Suppressor macrophage treated with lipopolysaccharide for 1 hour (primary cell): ENCODE data around the gene NOTCH4.

ENCODE experiments used
- DNase-seq, 3 donors: peaks; one replicate each; pipeline ENCODE4 v3.0.0-alpha.2; 2020 to 2022

NOTCH4 gene

DNA sequence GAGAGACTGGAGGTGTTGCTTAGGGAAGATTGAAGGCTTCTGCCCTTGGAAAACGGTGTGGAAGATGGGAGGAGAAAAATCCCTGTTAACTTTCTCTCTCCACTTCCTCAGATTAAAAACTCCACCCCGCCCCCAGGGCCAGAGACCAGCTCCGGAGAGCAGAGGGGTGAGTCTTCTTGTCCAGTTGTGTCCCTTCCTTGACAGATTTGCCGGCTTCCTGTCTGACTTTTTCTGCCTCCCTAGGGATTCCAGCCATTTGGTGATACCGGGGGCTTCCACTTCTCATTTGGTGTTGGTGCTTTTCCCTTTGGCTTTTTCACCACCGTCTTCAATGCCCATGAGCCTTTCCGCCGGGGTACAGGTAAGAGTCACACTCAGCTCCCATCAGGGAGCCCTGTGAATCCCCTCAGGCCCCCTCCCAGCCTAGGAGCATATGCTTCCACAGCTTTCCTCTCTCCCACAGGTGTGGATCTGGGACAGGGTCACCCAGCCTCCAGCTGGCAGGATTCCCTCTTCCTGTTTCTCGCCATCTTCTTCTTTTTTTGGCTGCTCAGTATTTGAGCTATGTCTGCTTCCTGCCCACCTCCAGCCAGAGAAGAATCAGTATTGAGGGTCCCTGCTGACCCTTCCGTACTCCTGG lies 44.0 kb downstream of the NOTCH4 start:
- DNase-seq, result no peak

DNA sequence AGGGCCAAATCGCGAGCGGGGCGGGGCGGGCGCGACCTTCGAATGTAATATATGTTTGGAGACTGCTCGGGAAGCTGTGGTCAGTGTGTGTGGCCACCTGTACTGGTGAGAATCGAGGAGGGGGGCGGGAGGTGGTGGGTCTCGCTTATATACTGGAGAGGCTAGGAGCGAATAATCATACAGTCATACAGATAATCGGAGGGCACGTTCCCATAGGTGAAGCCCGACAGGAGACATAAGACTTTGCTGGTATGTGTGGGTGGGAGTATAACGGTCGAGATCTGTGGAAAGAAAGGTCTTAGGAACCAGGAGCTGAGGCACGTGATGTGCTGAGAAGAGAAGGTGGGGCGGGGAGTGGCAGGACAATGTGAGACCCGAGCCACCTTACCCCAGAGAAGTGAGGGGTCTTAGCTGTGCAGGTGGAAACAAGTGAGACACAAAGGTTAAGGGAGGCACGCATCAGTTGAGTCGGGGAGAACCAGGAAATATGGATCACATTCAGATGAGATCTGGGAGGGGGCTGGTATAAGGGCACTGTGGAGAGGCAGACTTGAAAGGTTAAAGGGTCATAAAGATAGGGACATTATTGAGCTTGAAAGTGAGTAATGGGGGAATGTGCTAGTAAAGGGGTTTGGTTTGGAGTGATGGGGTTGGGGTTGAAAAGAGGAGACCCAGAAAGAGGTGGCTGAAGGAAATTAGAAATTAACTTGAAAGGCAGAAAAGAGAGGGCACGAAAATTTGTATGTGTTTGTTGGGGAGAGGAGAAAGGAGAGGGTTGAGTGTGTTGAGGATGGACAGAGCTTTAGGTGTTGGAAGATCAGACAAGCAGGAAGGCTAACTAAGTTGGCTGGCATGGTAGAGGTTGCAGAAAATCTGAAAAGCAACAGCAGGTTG lies 45.1 kb downstream of the NOTCH4 start:
- DNase-seq, result no peak

DNA sequence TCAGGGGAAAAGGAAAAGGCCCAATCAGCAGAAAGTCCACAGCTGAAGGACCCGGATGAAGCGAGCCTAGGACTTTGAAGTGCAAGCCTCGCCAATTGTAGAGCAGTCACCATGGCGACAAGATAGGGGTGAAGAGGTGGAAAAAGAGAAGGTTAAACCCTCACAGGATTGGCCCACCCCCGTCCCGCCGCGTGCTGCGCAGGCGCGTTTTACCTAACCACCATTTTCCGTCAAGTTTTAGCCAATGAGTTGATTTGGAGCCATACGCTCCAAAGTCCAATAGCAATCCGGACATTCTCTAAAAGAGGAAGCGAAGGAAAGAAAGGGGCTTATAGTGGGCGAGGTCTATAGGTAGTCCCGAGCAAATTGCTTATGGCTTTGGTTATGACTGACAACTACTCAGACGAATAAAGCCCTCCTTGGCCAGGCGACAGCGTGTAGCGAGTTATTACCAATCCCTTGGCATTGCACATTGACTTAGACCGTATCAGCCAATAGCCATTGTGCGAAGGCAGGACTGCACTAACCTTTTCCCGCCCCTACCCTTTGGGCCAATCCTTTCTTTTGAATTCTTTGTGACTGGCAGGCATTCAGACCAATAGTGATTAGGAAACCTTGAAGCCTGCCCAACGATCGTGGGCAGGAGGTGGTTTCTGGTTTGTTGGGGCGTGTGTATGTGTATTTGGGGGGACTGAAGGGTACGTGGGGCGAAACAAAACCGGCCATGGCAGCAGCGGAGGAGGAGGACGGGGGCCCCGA lies 45.9 kb downstream of the NOTCH4 start, which contains the start of gene RNF5:
TSS of gene RNF5 (plus strand) at position 618 of the 759 bp plus-strand sequence. CDS start at position 725, 107 bp downstream.
- DNase-seq, result peak; percentile 98 to 100 (median 99)

GRCh38 chr6:32177183-32177787 lies 46.6 kb downstream of the NOTCH4 start:
- DNase-seq, result peak in 1 of 3 donors; percentile 55

DNA sequence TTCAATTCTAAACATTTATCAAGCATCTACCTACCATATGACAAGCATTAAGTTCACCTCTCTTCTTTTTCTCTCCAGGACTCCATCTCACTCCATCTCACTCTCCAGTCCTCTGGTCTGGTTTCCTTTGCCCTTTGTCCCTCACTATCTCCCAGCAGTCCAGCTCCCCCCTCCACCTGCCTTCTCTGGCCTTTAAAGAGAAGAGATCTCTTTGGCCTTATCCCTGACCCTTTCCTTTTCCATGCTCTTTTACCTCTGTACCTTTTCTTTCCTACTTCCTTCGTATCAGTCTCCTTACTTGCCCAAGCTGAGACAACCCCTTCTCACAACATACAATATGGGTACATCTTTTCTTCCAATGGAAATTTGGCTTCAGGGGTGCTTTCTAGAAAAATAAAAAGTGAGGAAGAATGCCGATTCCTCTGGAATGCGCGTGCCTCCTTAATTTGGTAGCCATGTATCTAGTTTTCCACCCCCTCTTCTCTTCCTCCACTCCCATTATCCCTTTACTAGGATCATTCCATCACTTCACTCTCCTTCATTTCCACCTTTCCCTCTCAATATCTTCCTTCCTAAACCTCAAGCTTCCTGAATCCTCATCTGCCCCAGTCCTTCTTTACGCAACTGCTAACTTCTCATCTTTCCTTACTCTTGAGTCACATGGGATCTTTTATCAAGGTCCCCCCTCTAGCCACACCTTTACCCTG lies 47.2 kb downstream of the NOTCH4 start:
- peak in 1 of 3 donors; percentile 29 for DNase-seq

DNA sequence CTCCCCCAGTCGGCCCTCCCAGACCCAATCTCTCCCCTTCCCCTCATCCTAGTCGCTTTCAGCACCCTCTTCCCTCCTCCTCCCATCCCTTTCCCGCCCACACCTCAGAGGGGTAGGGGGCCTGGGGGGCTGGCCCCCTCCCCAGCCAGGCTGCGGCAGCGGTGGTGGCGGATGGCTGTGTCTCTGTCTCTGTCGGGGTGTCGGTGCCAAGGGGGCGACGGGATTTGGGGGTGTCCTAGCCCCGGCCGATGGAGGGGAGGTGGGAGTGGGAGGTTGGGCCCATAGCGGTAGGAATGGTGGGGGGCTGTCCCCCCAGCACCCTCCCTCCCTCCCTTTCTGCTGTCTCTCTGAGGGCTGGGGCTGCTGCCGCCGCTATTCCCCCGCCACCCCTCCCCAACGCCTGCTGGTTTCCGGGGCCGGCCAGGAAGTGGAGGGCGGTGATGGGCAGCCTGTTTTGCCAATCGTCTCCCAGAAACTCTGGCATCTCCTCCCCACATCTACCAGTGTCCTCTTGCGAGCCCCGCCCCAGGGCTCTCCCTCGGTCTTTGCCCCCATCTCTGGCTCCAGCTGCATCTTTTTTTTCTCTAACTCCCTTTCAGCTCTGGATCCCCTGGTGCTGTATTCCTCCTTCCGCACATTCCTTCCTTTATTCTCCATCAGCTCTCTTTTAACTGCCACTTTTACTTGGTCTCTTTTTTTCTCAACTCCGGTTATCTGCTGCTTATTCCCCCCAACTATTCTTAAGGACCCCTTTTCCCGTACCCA lies 48.0 kb downstream of the NOTCH4 start, which contains the start of gene AGPAT1:
TSS of gene AGPAT1 (minus strand) at position 374 of the 765 bp plus-strand sequence. CDS start 4,588 bp downstream, outside the sequence.
- DNase-seq, result peak; percentile 94 to 97 (median 95)

DNA sequence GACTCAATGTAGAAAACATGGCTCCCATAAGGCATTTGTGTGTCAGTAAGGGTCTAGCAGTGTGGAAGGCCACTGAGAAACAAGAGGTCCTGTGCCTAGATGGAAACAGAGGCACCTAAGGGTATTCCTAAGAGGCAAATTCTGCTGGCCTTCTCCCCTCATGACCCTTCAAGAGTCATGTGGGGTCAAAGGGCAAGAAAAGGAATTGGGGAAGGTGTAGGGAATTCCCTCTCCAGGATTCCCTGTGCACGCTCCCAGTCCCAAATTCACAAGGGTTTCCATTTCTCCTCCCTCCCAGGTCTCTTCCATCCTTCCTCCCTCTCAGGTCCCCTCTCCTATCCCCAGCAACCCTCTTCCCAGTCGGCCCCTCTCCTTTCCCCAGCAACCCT lies 48.6 kb downstream of the NOTCH4 start:
- no peak for DNase-seq

DNA sequence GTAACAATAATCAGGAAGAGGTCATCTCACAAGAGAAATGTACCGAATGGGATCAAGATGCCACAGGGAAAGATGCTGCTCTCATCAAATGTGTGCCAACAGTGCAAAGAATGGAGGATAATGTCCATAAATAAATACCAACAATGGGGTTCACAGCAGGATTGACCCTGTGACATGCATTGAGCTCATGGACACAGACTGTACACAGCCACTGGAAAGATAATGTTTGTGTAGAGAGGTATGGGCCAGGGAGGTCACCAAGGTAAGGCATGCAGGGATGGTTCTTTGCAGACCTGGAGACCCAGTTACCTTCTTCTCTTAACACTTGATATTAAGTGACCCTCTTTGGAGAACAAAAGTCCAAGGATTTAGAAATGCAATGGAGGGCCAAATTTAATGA lies 49.5 kb downstream of the NOTCH4 start:
- DNase-seq, result no peak

DNA sequence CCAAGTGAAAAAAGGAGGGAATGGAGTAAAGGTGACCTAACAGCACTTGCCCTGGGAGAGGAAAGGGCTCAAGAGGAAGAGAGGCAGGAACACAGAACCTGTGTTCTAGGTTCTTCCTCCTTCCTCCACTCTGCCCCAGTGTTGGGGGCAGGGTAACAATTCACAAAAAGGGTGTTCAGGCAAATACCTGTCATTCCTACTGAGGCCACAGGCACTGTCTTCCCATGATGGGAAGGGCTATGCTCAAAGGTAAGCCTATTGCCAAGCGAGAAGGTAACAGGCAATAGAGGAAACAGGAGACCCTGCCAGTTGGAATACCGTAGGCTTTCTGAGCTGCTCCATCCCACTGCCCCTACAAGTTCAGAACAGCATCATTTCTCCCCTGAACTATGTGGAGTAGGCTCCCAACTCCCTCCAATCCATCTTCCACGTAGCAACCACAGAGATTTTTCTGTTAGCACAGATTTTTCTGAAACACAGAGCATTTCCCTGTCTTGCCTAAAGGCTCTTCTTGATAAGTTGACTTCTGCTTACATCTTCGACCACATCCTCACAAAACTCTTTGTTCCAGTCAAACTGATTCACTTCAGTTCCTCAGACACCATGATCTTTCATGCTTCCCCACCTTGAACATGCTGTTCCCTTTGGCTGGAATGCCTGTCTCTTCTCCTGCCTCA lies 50.7 kb downstream of the NOTCH4 start:
- no peak for DNase-seq

DNA sequence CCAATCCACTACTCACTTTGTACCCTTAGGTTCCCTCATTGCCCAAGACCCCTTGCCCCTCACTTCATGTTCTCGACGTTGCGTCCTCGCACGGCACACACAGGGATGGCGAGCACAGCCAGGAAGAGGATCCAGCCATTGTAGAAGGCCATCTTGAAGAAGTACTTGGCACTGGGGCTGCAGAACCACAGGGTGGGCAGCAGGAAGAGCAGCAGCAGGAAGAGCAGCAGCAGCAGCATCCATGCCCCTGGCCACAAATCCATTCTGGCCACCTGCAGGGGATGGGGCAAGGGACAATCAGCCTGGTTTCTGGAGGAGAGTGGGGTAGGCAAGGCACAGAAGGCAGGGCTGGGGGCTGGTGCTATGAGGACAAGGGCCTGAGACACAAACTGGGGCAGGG lies 52.6 kb downstream of the NOTCH4 start:
- DNase-seq, result no peak

- no peak for DNase-seq
Measured at GRCh38 chr6:32170294-32170693, 53.6 kb downstream of the NOTCH4 start.

DNA sequence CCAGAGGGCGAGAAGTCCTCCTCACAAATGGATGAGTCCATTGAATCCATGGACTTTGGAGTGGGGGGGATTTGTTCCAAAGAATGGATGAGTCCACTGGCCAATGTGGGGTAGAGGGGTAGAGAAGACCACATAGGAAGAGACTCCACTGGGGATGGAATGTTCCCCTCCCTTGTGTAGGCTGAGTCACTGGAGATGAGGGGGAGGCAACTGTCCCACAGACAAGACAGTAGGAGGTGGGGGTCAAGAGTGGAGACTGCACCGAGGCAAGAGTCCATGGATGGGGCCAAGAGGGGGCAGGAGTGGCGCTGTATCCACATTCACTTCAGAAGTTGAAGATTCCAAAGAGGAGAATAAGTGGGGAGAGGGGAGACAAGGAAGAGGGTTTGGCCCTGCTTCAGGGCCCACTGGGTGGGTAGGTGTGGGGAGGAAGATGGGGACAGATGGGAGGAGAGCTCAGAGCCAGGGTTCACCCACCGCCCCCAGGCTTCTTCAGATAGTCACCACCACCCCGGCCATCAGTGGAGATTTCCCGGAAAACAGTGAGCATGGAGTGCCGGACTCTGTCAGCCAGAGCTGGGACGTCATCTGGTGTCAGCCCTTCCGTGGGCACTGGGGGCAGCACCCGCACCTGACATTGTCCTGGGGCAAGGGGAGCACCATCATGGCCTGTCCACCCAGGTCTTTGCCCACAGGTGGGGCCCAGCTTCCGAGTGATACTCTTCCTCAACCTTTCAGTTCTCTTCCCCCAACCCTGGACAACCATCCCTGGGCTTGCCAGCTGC lies 54.9 kb downstream of the NOTCH4 start:
- DNase-seq, result no peak

- no peak for DNase-seq
Measured at GRCh38 chr6:32168350-32168749, 55.5 kb downstream of the NOTCH4 start.

GRCh38 chr6:32167761-32168262 lies 56.1 kb downstream of the NOTCH4 start:
- DNase-seq, result no peak

DNA sequence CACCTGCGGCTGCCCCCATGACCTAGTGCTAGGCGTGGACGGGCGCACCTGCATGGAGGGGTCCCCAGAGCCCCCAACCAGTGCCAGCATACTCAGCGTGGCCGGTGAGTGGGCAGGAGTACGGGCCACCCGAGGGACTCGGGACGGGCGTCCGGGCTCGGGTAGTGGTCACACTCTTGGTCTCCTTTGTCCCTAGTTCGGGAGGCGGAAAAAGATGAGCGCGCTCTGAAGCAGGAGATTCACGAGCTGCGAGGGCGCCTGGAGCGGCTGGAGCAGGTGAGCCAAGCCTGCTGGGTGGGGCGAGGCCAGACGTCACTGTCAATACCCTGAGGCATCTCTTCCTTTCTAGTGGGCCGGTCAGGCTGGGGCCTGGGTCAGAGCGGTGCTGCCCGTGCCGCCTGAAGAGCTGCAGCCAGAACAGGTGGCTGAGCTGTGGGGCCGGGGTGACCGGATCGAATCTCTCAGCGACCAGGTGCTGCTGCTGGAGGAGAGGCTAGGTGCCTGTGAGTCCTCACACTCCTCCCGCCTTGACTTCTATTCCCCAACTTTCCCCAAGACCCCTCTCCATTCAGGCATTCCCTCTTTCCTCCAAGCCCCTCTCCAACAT lies 56.6 kb downstream of the NOTCH4 start:
- no peak for DNase-seq

GRCh38 chr6:32166411-32167061 lies 57.3 kb downstream of the NOTCH4 start:
- DNase-seq, result no peak

- no peak for DNase-seq
Measured at GRCh38 chr6:32164295-32164694, 59.6 kb downstream of the NOTCH4 start, which contains the start of gene EGFL8. Gene EGFL8 (plus strand): TSS chr6:32164595. CDS start chr6:32166166, 1,571 bp downstream.

- DNase-seq, result no peak
Measured at GRCh38 chr6:32163559-32164258, 60.2 kb downstream of the NOTCH4 start.
